ENCODE measurements around the gene TULP1. TPM values are rescaled to one million over a fixed set of nuclear protein-coding genes. Genes with fewer than 3 reads are reported as not detected.

The TULP1 gene
- polyA plus RNA-seq, 2 donors, result 0.08 TPM

DNA sequence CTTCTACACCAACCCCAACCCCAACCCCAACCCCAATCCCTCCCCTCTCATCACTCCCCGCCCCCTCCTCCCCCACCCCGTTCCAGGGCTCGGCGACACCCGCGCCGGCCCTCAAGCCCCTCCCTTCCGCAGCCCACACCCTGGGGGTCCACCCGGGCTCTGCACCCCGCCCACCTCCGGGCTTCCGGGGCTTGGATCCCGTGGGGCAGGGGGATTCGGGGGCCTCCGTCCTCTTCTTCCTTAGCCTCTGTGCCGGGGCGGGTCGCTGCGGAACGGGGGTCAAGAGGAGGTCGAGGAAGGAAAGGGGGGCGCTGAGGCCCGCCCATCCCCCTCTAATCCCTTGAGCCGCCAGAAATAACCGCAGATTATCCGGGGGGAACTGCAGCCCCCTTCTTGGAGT lies 690 bp downstream of the TULP1 start:
- Histone ChIP-seq H3K27me3 (ENCODE audit: control insufficient read depth in 1 of 2, insufficient read depth in 2 of 2, low read length in 2 of 2) (peaks cover 0 to 2% of the 10 kb centered on the region in 2 donors), H3K4me3 (ENCODE audit: low read depth in 1 of 2, low read length in 2 of 2) (no peak overlapping the region)
- 8 to 10% methylated on average over 24 to 26 of the region's 26 CpGs for WGBS, 2 donors

GRCh38 chr6:35511562-35511941 lies 1.1 kb downstream of the TULP1 start:
- Histone ChIP-seq H3K36me3 (ENCODE audit: control insufficient read depth in 2 of 2, insufficient read depth in 2 of 2, low read length in 1 of 2) (no peaks in the 10 kb centered on the region), H3K4me1 (ENCODE audit: control insufficient read depth in 2 of 2, insufficient read depth in 2 of 2, low read length in 1 of 2) (peaks cover 3 to 4% of the 10 kb centered on the region in 2 donors), H3K4me3 (ENCODE audit: low read depth in 1 of 2, low read length in 2 of 2) (no peak overlapping the region), H3K27me3 (ENCODE audit: control insufficient read depth in 1 of 2, insufficient read depth in 2 of 2, low read length in 2 of 2) (peaks cover 0 to 2% of the 10 kb centered on the region in 2 donors), H3K9me3 (ENCODE audit: control insufficient read depth in 2 of 2, insufficient read depth in 1 of 2, low read depth in 1 of 2, low read length in 1 of 2) (no peaks in the 10 kb centered on the region), H3K27ac (ENCODE audit: low read depth in 2 of 2, low read length in 1 of 2) (no peak overlapping the region)
- 15 to 19% methylated on average over 27 to 32 of the region's 32 CpGs for WGBS, 2 donors

More for the DNA sequence above, 690 bp downstream of the TULP1 start:
- H3K27ac ChIP-seq (ENCODE audit: low read depth in 2 of 2, low read length in 1 of 2), result no peak overlapping the region
- H3K9me3 ChIP-seq (ENCODE audit: control insufficient read depth in 2 of 2, insufficient read depth in 1 of 2, low read depth in 1 of 2, low read length in 1 of 2), result no peaks in the 10 kb centered on the region
- peaks cover 3 to 4% of the 10 kb centered on the region in 2 donors for H3K4me1 ChIP-seq (ENCODE audit: control insufficient read depth in 2 of 2, insufficient read depth in 2 of 2, low read length in 1 of 2)
- no peaks in the 10 kb centered on the region for H3K36me3 ChIP-seq (ENCODE audit: control insufficient read depth in 2 of 2, insufficient read depth in 2 of 2, low read length in 1 of 2)

- Histone ChIP-seq H3K27me3 (ENCODE audit: control insufficient read depth in 1 of 2, insufficient read depth in 2 of 2, low read length in 2 of 2) (peaks cover 0 to 2% of the 10 kb centered on the region in 2 donors), H3K27ac (ENCODE audit: low read depth in 2 of 2, low read length in 1 of 2) (no peak overlapping the region), H3K36me3 (ENCODE audit: control insufficient read depth in 2 of 2, insufficient read depth in 2 of 2, low read length in 1 of 2) (no peaks in the 10 kb centered on the region), H3K9me3 (ENCODE audit: control insufficient read depth in 2 of 2, insufficient read depth in 1 of 2, low read depth in 1 of 2, low read length in 1 of 2) (no peaks in the 10 kb centered on the region), H3K4me1 (ENCODE audit: control insufficient read depth in 2 of 2, insufficient read depth in 2 of 2, low read length in 1 of 2) (peaks cover 3 to 4% of the 10 kb centered on the region in 2 donors), H3K4me3 (ENCODE audit: low read depth in 1 of 2, low read length in 2 of 2) (no peak overlapping the region)
- WGBS, 2 donors, result 74 to 76% methylated on average over 7 of the region's 7 CpGs
Measured at GRCh38 chr6:35510916-35511561, 1.7 kb downstream of the TULP1 start.

DNA sequence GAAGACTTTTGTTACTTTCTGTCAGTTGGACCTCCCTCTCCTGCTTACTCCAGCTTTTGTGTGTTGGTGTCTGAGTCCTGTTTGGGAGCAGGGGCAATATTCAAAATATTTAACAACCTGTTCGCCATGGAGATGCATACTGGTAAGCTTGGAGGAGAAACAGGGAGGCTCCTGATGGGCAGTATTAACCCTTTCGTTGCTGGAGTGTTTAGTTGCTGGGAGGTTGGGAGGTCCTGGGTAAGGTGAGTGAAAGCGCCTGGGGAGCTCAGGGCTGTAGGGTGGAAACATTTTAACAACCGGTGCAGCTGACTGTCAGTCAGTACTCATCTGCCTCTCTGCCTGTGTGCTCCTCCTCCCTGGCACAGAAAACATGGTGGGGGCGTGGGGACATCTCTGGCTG lies 4.2 kb downstream of the TULP1 start:
- no peak overlapping the region for H3K4me3 ChIP-seq (ENCODE audit: low read depth in 1 of 2, low read length in 2 of 2)
- peaks cover 0 to 2% of the 10 kb centered on the region in 2 donors for H3K27me3 ChIP-seq (ENCODE audit: control insufficient read depth in 1 of 2, insufficient read depth in 2 of 2, low read length in 2 of 2)
- 58 to 60% methylated on average over 5 of the region's 5 CpGs for WGBS, 2 donors

DNA sequence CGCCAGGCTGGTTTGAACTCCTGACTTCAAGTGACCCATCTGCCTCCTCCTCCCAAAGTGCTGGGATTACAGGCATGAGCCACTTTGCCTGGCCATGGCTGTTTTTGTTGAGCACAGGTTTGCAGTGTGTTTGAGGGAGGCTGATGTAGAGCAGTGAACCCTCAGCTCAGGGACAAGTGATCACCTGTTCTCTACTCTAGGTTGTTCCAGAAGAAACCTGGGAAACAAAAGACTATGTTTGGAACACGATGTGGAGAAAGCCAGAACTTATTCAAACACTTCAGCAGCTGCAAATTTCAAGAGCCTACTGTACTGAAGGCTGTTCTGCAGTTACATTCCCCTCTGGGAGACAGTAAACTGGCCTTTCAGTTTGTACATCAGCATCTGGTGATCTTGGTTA lies 4.7 kb downstream of the TULP1 start:
- no peak overlapping the region for H3K4me3 ChIP-seq (ENCODE audit: low read depth in 1 of 2, low read length in 2 of 2)
- whole genome bisulfite sequencing, 2 donors, result 60 to 67% methylated on average over 2 of the region's 2 CpGs
- peaks cover 3 to 4% of the 10 kb centered on the region in 2 donors for H3K4me1 ChIP-seq (ENCODE audit: control insufficient read depth in 2 of 2, insufficient read depth in 2 of 2, low read length in 1 of 2)
- H3K27ac ChIP-seq (ENCODE audit: low read depth in 2 of 2, low read length in 1 of 2), result no peak overlapping the region
- peaks cover 0 to 2% of the 10 kb centered on the region in 2 donors for H3K27me3 ChIP-seq (ENCODE audit: control insufficient read depth in 1 of 2, insufficient read depth in 2 of 2, low read length in 2 of 2)
- no peaks in the 10 kb centered on the region for H3K9me3 ChIP-seq (ENCODE audit: control insufficient read depth in 2 of 2, insufficient read depth in 1 of 2, low read depth in 1 of 2, low read length in 1 of 2)
- no peaks in the 10 kb centered on the region for H3K36me3 ChIP-seq (ENCODE audit: control insufficient read depth in 2 of 2, insufficient read depth in 2 of 2, low read length in 1 of 2)

More for the DNA sequence above, 4.2 kb downstream of the TULP1 start:
- H3K4me1 ChIP-seq (ENCODE audit: control insufficient read depth in 2 of 2, insufficient read depth in 2 of 2, low read length in 1 of 2), result peaks cover 3 to 4% of the 10 kb centered on the region in 2 donors
- no peak overlapping the region for H3K27ac ChIP-seq (ENCODE audit: low read depth in 2 of 2, low read length in 1 of 2)
- H3K36me3 ChIP-seq (ENCODE audit: control insufficient read depth in 2 of 2, insufficient read depth in 2 of 2, low read length in 1 of 2), result no peaks in the 10 kb centered on the region
- no peaks in the 10 kb centered on the region for H3K9me3 ChIP-seq (ENCODE audit: control insufficient read depth in 2 of 2, insufficient read depth in 1 of 2, low read depth in 1 of 2, low read length in 1 of 2)

DNA sequence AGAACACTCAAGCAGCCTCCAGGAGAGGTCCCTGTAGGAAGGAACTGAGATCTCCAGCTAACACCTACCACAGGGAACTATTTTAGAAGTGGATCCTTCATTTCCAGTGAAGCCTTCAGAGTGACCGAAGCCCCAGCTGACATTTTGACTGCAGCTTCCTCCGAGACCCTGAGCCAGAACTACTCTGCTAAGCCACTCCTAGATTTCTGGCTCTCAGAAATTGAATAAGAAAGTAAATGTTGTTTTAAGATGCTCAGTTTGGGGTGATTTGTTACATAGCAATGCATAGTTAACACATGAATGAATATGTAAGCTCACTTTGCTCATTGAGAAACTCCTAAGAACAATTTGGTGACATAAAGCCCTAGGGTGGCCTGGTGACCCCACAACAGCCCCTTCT lies 5.5 kb downstream of the TULP1 start:
- Histone ChIP-seq H3K27me3 (ENCODE audit: control insufficient read depth in 1 of 2, insufficient read depth in 2 of 2, low read length in 2 of 2) (peaks cover 0 to 2% of the 10 kb centered on the region in 2 donors), H3K4me3 (ENCODE audit: low read depth in 1 of 2, low read length in 2 of 2) (no peak overlapping the region), H3K27ac (ENCODE audit: low read depth in 2 of 2, low read length in 1 of 2) (no peak overlapping the region), H3K9me3 (ENCODE audit: control insufficient read depth in 2 of 2, insufficient read depth in 1 of 2, low read depth in 1 of 2, low read length in 1 of 2) (no peaks in the 10 kb centered on the region), H3K4me1 (ENCODE audit: control insufficient read depth in 2 of 2, insufficient read depth in 2 of 2, low read length in 1 of 2) (peaks cover 3% of the 10 kb centered on the region in 2 donors), H3K36me3 (ENCODE audit: control insufficient read depth in 2 of 2, insufficient read depth in 2 of 2, low read length in 1 of 2) (no peaks in the 10 kb centered on the region)
- WGBS, 2 donors, result 88 to 89% methylated on average over 2 of the region's 2 CpGs

DNA sequence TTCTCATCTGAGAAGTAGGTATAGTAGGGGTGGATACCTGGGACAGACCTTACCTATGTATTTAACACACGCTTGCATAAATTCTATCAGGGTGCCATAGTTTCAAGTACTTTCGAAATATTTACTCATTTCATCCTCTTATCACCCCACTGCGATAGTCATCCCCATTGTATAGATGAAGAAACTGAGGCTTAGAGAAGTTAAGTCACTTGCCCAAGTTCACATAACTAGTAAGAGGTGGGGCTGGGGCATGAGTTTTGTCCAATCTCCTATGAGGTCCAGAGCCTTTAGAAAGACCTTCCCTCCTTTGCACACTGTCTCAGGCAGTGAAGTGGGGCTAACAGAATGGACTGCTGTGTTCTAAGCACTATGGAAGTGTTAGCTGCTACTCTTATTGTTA lies 6.2 kb downstream of the TULP1 start:
- Histone ChIP-seq H3K36me3 (ENCODE audit: control insufficient read depth in 2 of 2, insufficient read depth in 2 of 2, low read length in 1 of 2) (no peaks in the 10 kb centered on the region), H3K27ac (ENCODE audit: low read depth in 2 of 2, low read length in 1 of 2) (no peak overlapping the region), H3K9me3 (ENCODE audit: control insufficient read depth in 2 of 2, insufficient read depth in 1 of 2, low read depth in 1 of 2, low read length in 1 of 2) (no peaks in the 10 kb centered on the region), H3K4me1 (ENCODE audit: control insufficient read depth in 2 of 2, insufficient read depth in 2 of 2, low read length in 1 of 2) (peaks cover 0 to 1% of the 10 kb centered on the region in 2 donors), H3K27me3 (ENCODE audit: control insufficient read depth in 1 of 2, insufficient read depth in 2 of 2, low read length in 2 of 2) (peaks cover 0 to 2% of the 10 kb centered on the region in 2 donors), H3K4me3 (ENCODE audit: low read depth in 1 of 2, low read length in 2 of 2) (no peak overlapping the region)
- 91 to 95% methylated on average over 3 of the region's 3 CpGs for WGBS, 2 donors

GRCh38 chr6:35505999-35506412 lies 6.7 kb downstream of the TULP1 start:
- Histone ChIP-seq H3K36me3 (ENCODE audit: control insufficient read depth in 2 of 2, insufficient read depth in 2 of 2, low read length in 1 of 2) (no peaks in the 10 kb centered on the region), H3K27ac (ENCODE audit: low read depth in 2 of 2, low read length in 1 of 2) (no peak overlapping the region), H3K9me3 (ENCODE audit: control insufficient read depth in 2 of 2, insufficient read depth in 1 of 2, low read depth in 1 of 2, low read length in 1 of 2) (no peaks in the 10 kb centered on the region), H3K4me1 (ENCODE audit: control insufficient read depth in 2 of 2, insufficient read depth in 2 of 2, low read length in 1 of 2) (no peaks in the 10 kb centered on the region), H3K4me3 (ENCODE audit: low read depth in 1 of 2, low read length in 2 of 2) (no peak overlapping the region), H3K27me3 (ENCODE audit: control insufficient read depth in 1 of 2, insufficient read depth in 2 of 2, low read length in 2 of 2) (peaks cover 0 to 2% of the 10 kb centered on the region in 2 donors)
- 27 to 42% methylated on average over 20 to 21 of the region's 21 CpGs for WGBS, 2 donors

DNA sequence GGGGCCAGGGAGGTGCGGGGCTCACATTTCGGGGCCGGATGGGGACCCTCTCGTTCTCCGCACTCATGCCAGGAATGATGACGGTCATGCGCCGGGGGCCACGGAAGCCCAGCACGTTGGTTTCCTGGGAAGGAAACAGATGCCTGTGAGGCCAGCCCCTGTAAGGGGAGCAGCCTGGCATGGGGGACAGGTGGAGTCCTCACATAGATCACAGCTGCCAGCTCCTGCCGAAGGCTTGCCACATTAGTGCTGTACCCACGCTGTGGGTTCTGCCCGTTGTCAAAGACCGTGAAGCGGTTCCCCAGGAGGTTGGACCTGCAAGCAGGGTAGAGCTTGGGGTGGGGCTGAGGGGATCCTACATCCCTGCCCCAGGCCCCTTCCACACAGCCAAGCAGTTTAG lies 9.2 kb downstream of the TULP1 start:
- WGBS, 2 donors, result 46 to 56% methylated on average over 15 of the region's 15 CpGs
- no peak overlapping the region for H3K27ac ChIP-seq (ENCODE audit: low read depth in 2 of 2, low read length in 1 of 2)
- H3K36me3 ChIP-seq (ENCODE audit: control insufficient read depth in 2 of 2, insufficient read depth in 2 of 2, low read length in 1 of 2), result no peaks in the 10 kb centered on the region
- peaks cover 0 to 10% of the 10 kb centered on the region in 2 donors for H3K4me1 ChIP-seq (ENCODE audit: control insufficient read depth in 2 of 2, insufficient read depth in 2 of 2, low read length in 1 of 2)
- H3K9me3 ChIP-seq (ENCODE audit: control insufficient read depth in 2 of 2, insufficient read depth in 1 of 2, low read depth in 1 of 2, low read length in 1 of 2), result no peaks in the 10 kb centered on the region
- no peaks in the 10 kb centered on the region for H3K27me3 ChIP-seq (ENCODE audit: control insufficient read depth in 1 of 2, insufficient read depth in 2 of 2, low read length in 2 of 2)
- H3K4me3 ChIP-seq (ENCODE audit: low read depth in 1 of 2, low read length in 2 of 2), result no peak overlapping the region

DNA sequence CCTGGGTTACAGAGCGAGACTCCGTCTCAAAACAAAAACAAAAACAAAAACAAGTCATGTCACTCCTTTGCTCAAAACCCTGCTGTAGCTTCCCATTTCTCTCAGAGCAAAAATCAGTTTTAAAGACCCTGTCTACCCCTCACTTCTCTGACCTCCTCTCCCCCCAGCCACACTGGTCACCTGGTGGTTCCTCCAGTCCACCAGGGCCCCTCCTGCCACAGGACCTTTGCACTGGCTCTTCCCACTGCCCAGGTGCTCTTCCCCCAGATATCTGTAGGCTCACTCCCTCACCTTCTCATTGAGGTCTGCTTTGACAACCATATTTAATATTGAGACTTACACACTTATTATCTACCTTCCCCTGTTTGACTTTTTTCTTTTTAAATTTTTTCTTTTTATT lies 10.9 kb downstream of the TULP1 start:
- 90 to 93% methylated on average over 2 of the region's 2 CpGs for WGBS, 2 donors
- Histone ChIP-seq H3K4me3 (ENCODE audit: low read depth in 1 of 2, low read length in 2 of 2) (no peak overlapping the region), H3K27ac (ENCODE audit: low read depth in 2 of 2, low read length in 1 of 2) (no peak overlapping the region), H3K4me1 (ENCODE audit: control insufficient read depth in 2 of 2, insufficient read depth in 2 of 2, low read length in 1 of 2) (peaks cover 4 to 16% of the 10 kb centered on the region in 2 donors), H3K9me3 (ENCODE audit: control insufficient read depth in 2 of 2, insufficient read depth in 1 of 2, low read depth in 1 of 2, low read length in 1 of 2) (no peaks in the 10 kb centered on the region), H3K27me3 (ENCODE audit: control insufficient read depth in 1 of 2, insufficient read depth in 2 of 2, low read length in 2 of 2) (no peaks in the 10 kb centered on the region), H3K36me3 (ENCODE audit: control insufficient read depth in 2 of 2, insufficient read depth in 2 of 2, low read length in 1 of 2) (no peaks in the 10 kb centered on the region)

Measured in esophagus (tissue), 2 donors.